ENCODE data around the gene ZBTB5. TPM values are rescaled to one million over a fixed set of nuclear protein-coding genes. Genes with fewer than 3 reads are reported as not detected.
A peak's percentile ranks its signal among the peaks of the same experiment; 100 is the strongest.

ZBTB5 gene
- total RNA-seq, 1 donor from 2014 or later: 10.1 TPM

DNA sequence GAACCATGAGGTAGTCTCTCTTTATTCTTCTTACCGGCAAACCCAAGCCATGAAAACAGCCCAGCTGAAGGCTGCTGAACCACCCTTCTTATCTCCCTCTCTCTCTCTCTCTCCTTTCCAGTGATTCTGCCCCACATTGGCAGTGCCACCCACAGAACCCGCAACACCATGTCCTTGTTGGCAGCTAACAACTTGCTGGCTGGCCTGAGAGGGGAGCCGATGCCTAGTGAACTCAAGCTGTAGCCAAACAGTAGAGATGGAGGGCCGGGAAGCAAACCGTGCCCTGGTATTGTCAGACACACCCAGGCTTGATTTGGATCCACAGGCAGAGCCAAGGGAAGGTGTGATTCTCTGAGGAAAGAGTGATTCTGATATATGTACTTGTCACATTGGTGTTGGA lies 28.7 kb downstream of the ZBTB5 start:
- H3K9me3 ChIP-seq: no peaks in the 10 kb centered on the region
- ATAC-seq (no peak), DNase-seq (no peak)
- no peak overlapping the region for H3K4me3 ChIP-seq
- intact Hi-C loops (cut with DNase I): no loop called here
- peaks cover 65% of the 10 kb centered on the region for H3K36me3 ChIP-seq
- TF ChIP-seq, protein P1, sequence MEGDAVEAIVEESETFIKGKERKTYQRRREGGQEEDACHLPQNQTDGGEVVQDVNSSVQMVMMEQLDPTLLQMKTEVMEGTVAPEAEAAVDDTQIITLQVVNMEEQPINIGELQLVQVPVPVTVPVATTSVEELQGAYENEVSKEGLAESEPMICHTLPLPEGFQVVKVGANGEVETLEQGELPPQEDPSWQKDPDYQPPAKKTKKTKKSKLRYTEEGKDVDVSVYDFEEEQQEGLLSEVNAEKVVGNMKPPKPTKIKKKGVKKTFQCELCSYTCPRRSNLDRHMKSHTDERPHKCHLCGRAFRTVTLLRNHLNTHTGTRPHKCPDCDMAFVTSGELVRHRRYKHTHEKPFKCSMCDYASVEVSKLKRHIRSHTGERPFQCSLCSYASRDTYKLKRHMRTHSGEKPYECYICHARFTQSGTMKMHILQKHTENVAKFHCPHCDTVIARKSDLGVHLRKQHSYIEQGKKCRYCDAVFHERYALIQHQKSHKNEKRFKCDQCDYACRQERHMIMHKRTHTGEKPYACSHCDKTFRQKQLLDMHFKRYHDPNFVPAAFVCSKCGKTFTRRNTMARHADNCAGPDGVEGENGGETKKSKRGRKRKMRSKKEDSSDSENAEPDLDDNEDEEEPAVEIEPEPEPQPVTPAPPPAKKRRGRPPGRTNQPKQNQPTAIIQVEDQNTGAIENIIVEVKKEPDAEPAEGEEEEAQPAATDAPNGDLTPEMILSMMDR (IDR thresholded peaks at IDR 0.05): no peak
- peaks cover 5% of the 10 kb centered on the region for H3K4me1 ChIP-seq
- no peaks in the 10 kb centered on the region for H3K27me3 ChIP-seq
- H3K27ac ChIP-seq: no peak overlapping the region

DNA sequence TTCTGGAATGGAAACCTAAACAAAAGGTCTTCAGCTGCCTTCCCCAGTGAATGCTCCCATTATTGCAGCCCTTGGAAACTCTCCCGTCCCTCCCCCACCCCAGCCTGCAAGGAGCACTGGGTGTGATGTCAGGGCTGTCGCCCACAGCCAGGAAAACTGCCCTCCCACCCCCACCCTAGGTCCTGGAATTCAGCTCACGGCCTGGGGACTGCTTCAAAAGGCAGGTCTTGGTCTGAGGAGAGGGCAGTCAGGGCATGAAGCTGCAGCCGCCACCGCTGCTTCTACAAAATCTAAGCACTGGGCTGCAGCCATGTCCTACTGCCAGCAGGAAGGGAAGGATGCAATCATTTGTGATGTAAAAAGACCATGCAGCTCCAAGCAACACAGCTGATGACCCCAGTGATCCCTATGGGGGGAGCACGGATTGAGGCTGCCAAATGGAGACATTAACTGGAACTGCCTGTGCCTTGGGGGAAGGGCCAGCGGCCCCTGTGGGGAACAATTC lies 31.3 kb downstream of the ZBTB5 start:
- ATAC-seq: no peak
- Histone ChIP-seq H3K27ac (no peak overlapping the region), H3K27me3 (no peaks in the 10 kb centered on the region), H3K9me3 (no peaks in the 10 kb centered on the region), H3K4me1 (peaks cover 5% of the 10 kb centered on the region), H3K4me3 (no peak overlapping the region), H3K36me3 (peaks cover 61% of the 10 kb centered on the region)
- intact Hi-C loops (cut with DNase I): no loop called here
- TF ChIP-seq, protein P1 (IDR thresholded peaks at IDR 0.05): no peak
- DNase-seq: no peak

DNA sequence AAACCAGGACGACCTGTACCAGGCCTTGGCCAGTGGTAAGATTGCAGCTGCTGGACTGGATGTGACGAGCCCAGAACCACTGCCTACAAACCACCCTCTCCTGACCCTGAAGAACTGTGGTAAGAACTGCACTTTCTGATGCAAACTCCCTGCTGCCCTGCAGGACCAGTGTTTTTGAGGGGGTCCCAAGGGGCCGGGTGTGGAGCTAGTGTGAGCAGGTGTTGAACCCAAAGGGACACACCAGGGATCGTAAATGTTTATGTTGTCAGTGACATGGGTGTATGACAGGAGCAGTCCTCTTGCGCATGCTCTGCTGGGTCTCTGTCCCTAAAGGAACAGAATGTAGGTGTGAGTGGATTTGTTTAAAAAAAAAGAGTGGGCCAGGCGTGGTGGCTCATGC lies 33.2 kb downstream of the ZBTB5 start:
- no peak for DNase-seq
- no peak for ATAC-seq
- Histone ChIP-seq H3K27me3 (no peaks in the 10 kb centered on the region), H3K4me3 (no peak overlapping the region), H3K9me3 (no peaks in the 10 kb centered on the region), H3K4me1 (peaks cover 5% of the 10 kb centered on the region), H3K27ac (no peak overlapping the region), H3K36me3 (peaks cover 61% of the 10 kb centered on the region)
- TF ChIP-seq, protein P1 (IDR thresholded peaks at IDR 0.05): no peak
- intact Hi-C loops (cut with DNase I): no loop called here

GRCh38 chr9:37430841-37431597 lies 34.2 kb downstream of the ZBTB5 start:
- no peak overlapping the region for H3K4me3 ChIP-seq
- H3K4me1 ChIP-seq: peaks cover 5% of the 10 kb centered on the region
- peak; percentile 35 for ATAC-seq
- TF ChIP-seq, protein P1 (IDR thresholded peaks at IDR 0.05): no peak
- H3K9me3 ChIP-seq: no peaks in the 10 kb centered on the region
- H3K36me3 ChIP-seq: peaks cover 60% of the 10 kb centered on the region
- no peaks in the 10 kb centered on the region for H3K27me3 ChIP-seq
- intact Hi-C loops (cut with DNase I): no loop called here
- DNase-seq: no peak
- H3K27ac ChIP-seq: no peak overlapping the region

- TF ChIP-seq, protein P1 (IDR thresholded peaks at IDR 0.05): no peak
- H3K27me3 ChIP-seq: no peaks in the 10 kb centered on the region
- ATAC-seq (no peak), DNase-seq (no peak)
- no peaks in the 10 kb centered on the region for H3K9me3 ChIP-seq
- H3K4me3 ChIP-seq: no peak overlapping the region
- H3K36me3 ChIP-seq: peaks cover 55% of the 10 kb centered on the region
- H3K27ac ChIP-seq: no peak overlapping the region
- peaks cover 14% of the 10 kb centered on the region for H3K4me1 ChIP-seq
- intact Hi-C loops (cut with DNase I): no loop called here
Measured at GRCh38 chr9:37429441-37430285, 35.6 kb downstream of the ZBTB5 start.

Measured in upper lobe of right lung (tissue), 1 donor.